Stimulated activated CD4-positive, alpha-beta T cell treated with anti-CD3 and anti-CD28 coated beads, Interleukin-1b, Interleukin-23, amount 100 ng/mL, for 1 hour (primary cell): ENCODE results near the gene RNF31.

ENCODE experiments used
- DNase-seq, 2 donors: peaks; one replicate each; pipeline ENCODE4 v3.0.0-alpha.2; 2020; ENCODE audit warnings: low read depth in 2 of 2

The RNF31 gene

GRCh38 chr14:24182110-24182882 lies 35.0 kb downstream of the RNF31 start:
- DNase-seq: no peak

DNA sequence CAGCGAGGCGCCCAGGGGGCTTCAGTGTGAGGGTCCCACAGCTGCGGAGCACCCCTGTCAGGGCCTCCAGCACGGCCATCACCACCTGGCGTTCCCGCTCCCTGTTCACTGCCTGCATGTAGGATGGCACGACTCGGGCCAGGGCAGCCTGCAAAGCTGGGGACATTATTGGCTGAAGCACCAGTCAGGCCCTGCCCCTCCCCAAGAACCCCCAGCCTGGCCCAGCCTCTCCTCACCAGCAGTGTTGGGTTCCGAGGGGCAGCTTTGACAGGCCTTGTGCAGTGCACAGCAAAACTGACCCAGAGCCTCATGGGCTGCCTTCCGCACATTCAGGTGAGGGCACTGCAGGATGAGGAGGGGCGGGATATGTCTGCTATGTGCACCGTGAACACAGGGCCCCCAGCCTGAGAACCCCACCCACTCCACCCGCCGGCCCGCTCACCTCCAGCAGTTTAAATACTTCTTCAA lies 35.8 kb downstream of the RNF31 start:
- no peak for DNase-seq

DNA sequence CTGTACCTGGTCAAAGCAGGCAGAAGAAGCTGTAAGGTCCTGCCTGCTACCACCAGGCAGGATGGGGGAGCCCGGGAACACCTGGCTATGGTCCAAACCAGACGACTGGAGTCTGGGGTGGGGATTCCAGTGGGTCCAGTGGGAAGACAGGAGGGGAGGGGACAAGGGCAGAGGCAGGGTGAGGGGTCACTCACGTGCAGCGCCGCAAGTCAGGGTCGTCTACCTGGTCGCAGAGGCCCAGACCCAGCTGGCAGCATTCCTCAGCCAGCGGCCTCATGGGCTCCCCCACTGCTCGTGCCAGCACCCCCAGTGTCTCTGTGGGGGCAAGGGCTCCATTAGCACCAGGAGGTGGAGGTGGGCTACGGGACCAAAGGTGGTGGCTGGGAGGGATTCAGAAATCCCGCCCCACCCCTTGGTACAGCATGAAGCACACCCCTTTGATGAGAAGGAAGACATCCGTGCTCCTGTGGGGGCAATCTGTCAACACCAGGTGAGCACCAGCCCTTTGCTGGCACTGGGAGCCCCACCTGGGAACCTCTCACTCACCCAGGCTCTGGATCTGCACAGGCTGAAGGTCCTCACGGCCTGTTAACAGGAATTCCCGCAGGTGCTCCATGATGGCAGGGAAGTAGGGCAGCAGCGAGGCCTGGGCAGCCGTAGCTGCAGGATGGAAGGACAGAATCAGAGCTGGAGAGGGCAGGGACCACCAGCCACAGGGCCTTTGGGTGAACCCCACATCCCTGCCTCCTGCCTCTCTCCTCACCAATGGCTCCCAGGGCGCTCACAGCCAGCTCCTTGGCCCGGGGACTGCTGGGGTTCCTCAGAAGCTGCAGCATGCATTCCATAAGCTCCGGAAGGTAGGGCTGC lies 37.0 kb downstream of the RNF31 start:
- DNase-seq: no peak

DNA sequence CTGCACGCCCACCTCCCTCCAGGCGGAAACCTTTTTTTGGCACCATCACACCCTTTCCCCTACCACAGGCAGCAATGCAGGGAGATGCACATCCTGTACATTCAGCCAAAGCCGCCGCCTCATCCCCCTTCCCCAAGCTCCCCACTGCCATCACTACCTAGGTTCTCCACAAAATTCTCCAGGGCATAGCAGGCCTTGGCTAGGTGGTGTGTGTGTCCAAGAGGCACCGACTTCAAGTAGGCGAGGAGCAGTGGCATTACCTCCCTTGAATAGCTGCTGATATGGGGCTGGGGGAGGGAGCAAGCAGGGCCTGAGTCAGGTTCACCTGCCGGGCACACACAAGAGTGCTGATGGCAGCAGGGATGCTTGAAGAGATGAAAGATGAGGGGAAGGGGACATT lies 37.7 kb downstream of the RNF31 start:
- DNase-seq: no peak

DNA sequence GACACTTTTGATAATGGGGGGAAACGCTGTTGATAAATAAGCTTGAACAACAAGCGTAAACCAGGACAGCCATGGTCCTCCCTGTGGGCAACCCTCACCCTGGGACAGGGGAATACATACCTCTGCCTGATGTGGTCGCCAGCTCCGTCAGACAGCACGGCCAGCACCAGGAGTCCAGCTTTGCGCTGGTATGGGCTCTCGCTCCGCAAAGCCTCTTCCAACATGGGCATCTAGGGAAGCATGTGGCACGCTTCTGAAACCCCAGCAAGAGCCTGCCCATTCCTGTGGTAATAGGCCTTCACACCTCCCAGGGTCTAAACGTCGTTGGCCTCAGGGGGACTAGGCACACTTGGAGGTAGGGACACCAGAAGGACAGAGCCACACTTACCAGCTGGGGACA lies 38.4 kb downstream of the RNF31 start:
- DNase-seq: no peak

GRCh38 chr14:24186831-24187538 lies 39.7 kb downstream of the RNF31 start:
- DNase-seq: no peak

DNA sequence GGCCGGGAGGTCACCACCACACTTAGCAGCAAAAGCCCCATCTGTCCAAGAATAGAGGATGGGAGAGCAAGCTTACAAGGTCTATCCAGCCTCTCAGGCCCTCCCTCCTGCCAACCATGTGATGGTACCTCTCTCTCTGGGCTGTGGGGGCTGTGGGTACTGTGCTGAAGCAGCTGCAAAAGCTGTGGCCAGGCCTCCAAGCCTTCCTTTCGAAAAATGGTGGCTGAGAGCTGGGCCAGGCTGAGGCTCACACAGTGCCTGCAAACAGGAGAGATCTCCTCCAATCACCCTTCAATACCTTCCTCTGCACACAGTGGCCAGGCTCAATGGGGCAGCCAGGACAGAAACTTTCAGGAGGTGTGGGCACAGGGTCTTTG lies 40.2 kb downstream of the RNF31 start:
- no peak for DNase-seq

DNA sequence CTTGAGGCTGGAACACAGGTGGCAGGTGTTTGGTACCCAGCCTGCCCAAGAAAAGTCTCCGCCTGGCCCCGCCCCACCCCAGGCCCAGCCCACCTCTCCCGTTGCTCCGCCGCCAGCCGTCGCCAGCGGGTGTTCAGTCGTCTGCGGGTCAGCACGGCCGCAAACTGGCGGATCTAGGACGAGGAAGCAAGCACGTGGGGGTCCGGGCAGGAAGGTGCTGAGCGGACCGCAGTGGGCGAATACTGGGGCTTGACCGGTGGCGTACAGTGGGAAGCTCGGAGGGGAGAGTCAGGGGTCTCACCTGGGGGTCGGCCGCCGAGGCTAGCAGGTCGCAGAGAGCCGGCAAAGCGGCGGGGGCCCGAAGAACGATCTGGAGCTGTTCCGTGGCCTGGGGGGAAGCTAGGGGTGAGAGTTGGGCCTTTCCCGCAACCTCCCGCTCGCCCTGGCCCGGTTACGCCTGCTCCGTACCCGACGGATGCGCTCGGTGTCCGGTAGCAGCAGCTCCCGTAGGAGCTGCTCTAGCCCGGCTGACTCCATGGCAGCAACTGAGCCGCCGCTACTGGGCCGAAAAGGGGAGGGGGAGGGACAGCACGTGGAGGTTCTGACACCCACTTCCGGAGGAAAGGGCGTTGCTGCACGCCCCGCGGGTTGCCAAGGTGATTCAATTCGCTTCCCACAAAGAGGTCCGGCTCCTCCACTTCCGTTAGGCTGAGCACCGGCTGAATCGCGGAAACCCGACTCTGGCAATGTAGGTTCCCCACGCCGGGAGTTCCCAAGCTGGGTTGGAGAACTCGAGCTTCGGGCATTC lies 41.2 kb downstream of the RNF31 start, which contains the start of gene IPO4:
IPO4 (minus strand) TSS at position 566 of the 808 bp plus-strand sequence; CDS start at position 537, 29 bp downstream.
- peak; percentile 82 to 87 for DNase-seq

DNA sequence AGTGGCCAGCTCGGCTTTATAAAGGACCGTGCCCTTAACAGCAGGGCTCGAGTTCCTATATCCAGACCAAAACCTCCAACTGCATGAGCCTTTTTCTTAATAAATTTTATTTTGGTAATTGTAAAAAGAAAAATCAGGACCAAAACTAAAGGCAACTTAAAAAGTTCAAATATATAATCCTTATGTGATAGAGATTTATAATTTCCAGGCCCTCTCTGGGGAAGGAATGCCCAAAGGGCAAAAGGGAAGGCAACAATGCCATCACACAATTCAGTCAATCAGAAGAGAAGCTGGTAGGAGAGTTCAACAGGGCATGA lies 41.7 kb downstream of the RNF31 start:
- DNase-seq: no peak

DNA sequence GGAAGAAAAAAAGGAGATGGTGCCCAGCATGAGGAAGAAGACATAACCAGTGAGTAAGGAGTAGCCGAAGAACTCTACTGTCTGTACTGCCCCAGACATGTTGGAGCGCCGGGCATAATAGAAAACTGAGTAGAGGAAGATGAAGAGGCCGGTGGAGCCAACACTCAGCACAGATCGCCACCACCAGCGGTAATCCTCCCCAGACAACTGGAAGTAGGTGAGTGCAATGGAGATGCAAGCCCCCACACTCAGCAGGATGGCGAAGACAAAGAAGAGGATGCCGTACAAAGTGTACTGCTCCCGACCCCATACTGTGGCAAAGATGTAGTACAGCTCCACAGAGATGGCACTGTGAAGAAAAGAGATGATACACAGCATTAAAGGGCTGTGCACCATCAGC lies 42.2 kb downstream of the RNF31 start:
- DNase-seq: no peak

- DNase-seq: no peak
Measured at GRCh38 chr14:24190416-24190815, 43.1 kb downstream of the RNF31 start.

DNA sequence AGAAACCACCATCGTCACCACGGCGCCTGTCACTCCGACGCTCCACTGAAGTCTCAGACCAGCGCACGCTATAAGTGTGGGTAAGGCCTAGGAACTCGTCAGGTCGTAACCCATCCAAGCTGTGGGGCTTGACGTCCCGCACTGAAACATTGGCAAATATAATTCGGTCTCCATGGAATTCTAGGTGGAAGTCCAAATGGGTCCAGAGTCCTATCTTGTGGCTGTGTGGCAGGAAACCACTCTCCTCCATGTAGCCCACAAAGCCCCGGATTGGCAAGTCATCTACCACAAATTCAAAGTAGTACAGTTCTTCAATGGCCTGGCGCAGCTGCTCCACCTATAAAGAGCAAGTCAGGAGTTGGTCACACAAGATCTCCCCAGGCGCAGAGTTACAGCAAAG lies 45.6 kb downstream of the RNF31 start:
- no peak for DNase-seq

GRCh38 chr14:24194186-24194872 lies 47.0 kb downstream of the RNF31 start:
- no peak for DNase-seq

DNA sequence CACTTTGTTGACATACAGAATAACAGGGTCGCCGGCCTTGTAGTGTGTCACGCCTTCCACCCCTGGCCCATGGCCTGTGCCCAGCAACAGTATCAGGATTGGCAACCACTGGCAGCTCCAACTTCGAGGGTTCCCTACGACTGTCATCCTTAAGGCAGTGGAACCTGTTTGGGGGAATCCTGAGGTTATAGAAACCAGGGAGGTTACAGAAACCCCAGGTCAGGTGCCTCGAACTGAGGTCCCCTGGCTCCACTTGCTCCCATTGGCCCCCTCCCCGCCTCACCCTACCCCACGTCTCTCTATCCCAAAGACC lies 47.5 kb downstream of the RNF31 start:
- no peak for DNase-seq

- peak; percentile 68 for DNase-seq
Measured at GRCh38 chr14:24195186-24196070, 48.1 kb downstream of the RNF31 start, which contains the start of gene TM9SF1. Gene TM9SF1 (minus strand): TSS chr14:24195441. CDS start chr14:24195019, 422 bp downstream.

DNA sequence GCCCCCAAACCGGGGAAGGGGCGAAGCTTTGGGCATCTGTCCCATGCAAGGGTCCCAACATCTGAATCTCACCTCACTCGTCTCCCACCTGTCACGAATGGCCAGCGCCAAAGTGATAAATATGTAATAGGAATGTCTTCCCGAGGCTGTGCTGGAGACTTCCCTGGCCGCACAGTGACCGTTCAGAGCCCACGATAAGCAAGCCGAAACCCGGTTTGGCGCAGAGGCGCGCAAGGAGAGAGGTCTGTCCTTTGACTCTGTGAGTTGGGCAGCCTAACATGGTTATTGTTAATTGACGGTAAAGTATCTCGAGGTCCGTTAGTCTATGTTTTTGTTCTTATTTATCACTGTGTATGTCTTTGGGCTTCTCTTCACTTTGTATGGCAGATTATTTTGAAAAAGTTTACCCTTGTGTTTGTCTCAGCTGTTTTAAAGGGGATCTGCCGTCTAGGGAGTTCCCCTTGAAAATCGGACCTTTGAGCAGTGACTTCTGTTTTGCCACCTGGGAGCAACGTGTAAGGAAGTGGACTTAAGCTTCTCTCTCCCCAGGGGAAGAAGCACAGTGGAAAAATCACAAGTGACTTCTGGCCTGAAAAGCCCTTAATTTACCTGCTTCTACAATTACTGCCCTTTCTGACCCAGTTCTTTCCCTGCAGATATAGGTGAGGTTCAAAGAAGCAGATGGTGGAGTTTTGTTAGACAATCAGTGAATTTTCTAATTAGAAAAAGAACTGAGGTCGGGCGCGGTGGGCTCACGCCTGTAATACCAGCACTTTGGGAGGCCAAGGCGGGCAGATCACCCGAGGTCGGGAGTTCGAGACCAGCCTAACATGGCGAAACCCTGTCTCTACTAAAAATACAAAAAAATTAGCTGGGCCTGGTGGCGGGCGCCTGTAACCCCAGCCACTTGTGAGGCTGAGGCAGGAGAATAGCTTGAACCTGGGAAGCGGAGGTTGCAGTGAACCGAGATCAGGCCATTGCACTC lies 49.1 kb downstream of the RNF31 start:
- DNase-seq: no peak

DNA sequence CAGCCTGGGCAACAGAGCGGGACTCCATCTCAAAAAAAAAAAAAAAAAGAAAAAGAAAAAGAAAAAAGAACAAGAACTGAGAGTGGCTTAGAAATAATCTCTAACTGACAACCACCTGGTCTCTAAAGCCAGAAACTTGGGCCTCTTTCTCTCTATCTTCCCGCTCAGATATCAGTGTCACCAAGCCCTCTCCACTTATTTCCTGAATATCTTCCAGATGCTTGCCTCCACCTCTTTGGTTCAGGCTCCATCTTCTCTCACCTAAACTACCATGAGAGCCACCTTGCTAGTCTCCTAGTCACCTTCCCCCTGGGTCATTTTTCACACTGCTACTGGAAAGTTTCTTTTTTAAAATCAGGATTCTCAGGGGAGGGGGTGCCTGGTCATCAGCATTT lies 49.8 kb downstream of the RNF31 start:
- DNase-seq: no peak

- no peak for DNase-seq
Measured at GRCh38 chr14:24198814-24199524, 51.7 kb downstream of the RNF31 start.
